ENCODE data around the gene CAST. TPM values are rescaled to one million over a fixed set of nuclear protein-coding genes. Genes with fewer than 3 reads are reported as not detected.
A peak's percentile ranks its signal among the peaks of the same experiment; 100 is the strongest.

Gene CAST
- total RNA-seq, 2 donors from 2014 or later, result 315 to 490 TPM

DNA sequence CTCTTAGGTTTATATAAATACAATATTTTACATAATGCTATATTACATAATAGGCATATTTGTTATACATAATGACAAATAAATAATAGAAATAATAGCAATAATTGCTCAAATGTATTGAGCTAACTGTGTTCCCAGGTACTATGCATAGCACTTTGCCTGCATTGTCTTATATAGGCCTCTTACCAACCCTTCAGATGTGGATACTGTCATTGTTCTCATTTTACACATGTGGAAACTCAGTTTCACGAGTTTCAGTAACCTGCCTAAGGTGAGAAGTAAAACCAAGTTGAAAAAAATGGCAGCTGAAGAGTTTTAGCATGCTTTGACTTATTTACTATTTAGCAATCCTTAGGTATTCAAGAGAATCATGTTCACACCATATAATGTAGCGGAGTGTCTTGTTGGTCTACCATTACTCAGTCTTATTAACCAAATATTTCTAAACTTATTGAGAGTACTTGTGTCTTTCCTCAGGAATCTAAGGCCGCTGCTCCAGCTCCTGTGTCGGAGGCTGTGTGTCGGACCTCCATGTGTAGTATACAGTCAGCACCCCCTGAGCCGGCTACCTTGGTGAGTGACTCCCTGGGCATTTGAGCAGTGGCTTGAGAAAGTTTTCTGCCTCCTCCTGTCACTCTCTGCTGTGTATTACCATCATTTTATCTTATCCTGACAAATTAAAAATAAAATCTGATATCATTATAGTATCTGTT is 88.1 kb downstream of the CAST start:
- peaks cover 36% of the 10 kb centered on the region for H3K36me3 ChIP-seq
- no peak for DNase-seq
- no peak overlapping the region for H3K4me3 ChIP-seq
- intact Hi-C loops (cut with DNase I), result loop anchor here (5.0 to 10.0 kb wide), 3 partner anchors 135 to 412 kb away; no protein-coding TSS in a partner anchor
- H3K27ac ChIP-seq, result no peak overlapping the region
- H3K9me3 ChIP-seq, result no peaks in the 10 kb centered on the region
- H3K9ac ChIP-seq (ENCODE audit: low read depth in 2 of 2, low read length in 2 of 2), result no peak overlapping the region
- TF ChIP-seq, protein P1, sequence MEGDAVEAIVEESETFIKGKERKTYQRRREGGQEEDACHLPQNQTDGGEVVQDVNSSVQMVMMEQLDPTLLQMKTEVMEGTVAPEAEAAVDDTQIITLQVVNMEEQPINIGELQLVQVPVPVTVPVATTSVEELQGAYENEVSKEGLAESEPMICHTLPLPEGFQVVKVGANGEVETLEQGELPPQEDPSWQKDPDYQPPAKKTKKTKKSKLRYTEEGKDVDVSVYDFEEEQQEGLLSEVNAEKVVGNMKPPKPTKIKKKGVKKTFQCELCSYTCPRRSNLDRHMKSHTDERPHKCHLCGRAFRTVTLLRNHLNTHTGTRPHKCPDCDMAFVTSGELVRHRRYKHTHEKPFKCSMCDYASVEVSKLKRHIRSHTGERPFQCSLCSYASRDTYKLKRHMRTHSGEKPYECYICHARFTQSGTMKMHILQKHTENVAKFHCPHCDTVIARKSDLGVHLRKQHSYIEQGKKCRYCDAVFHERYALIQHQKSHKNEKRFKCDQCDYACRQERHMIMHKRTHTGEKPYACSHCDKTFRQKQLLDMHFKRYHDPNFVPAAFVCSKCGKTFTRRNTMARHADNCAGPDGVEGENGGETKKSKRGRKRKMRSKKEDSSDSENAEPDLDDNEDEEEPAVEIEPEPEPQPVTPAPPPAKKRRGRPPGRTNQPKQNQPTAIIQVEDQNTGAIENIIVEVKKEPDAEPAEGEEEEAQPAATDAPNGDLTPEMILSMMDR (IDR thresholded peaks at IDR 0.05), result no peak
- no peaks in the 10 kb centered on the region for H3K27me3 ChIP-seq
- H3K4me1 ChIP-seq, result no peaks in the 10 kb centered on the region

DNA sequence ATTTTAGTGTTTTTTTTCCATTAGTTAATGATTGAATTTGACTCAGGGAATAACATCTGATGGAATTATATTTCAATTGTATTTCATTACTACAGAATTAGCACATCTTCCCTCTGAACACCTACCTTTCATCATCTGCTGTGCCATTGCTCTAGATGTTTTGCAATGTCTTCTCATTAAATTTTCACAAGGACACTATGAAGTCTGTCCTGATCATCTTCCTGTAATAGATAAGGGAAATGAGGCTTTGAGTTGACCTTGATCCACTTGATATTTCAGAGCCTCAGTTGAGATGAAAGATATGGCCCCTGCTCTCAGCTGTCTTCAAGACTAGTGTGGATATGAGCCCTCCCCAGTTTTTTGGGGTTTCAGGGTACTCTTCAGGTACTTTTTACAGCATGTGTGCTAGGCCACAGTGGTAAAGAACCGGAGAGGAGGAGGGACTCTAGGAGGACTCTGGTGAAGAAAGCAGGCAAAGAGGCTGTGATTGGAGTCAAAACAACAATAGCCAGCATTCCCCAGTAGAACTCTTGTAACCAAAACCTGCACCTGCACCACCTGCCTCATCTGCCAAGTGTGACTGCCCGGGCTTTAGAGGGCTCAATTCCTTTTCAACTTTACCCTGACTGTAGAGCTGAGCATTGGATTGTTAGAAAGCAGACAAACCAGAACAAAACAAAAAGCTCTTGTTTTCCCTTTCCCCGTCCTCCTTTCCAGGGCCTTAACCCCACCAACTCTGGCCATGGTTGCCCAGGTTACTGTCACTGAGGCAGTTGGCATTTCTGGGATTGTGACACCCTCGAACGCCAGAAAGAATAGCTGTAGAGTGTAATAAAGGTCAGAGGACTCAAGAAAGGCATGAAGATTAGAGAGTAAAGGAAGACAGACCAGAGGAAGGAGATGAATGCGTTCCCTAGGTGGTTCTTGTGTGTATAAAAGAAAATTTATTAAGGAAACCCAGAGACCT is 89.3 kb downstream of the CAST start:
- no peak for DNase-seq
- intact Hi-C loops (cut with DNase I), result loop anchor here (5.0 to 10.0 kb wide), 3 partner anchors 133 to 411 kb away; no protein-coding TSS in a partner anchor
- TF ChIP-seq, protein P1 (IDR thresholded peaks at IDR 0.05), result no peak
- H3K9ac ChIP-seq (ENCODE audit: low read depth in 2 of 2, low read length in 2 of 2), result no peak overlapping the region
- no peak overlapping the region for H3K4me3 ChIP-seq
- H3K27ac ChIP-seq, result no peak overlapping the region
- H3K9me3 ChIP-seq, result no peaks in the 10 kb centered on the region
- peaks cover 38% of the 10 kb centered on the region for H3K36me3 ChIP-seq
- H3K27me3 ChIP-seq, result no peaks in the 10 kb centered on the region
- H3K4me1 ChIP-seq, result no peaks in the 10 kb centered on the region

DNA sequence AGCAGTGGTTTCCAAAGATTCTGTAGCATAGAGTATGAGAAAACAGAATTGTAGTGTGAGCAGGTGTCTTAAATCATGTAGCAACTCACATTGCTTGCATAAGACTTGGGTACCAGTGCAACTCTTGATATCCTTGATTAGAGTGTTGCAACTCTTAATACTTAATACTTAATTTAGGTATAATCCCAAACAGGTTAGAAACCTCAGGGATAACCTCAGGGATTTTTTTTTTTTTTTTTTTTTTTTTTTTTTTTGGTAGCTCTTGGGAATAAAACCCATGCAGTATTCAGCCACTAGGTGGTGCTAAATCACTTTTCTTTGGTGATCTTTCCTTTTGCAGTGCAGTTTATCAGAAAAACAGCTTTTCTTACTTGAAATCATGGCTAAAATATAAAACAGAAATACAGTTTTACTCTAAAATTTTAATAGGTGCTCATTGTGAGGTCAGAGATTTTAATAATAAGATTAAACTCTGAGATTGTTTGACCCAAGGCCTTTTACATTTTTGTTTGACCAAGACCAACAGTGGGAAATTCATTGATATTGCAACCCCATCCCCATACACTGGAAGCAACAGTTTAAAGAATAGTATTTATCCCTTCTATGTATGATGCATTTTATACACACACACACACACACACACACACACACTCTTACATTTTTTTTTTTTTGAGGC is 90.3 kb downstream of the CAST start:
- Histone ChIP-seq H3K9me3 (no peaks in the 10 kb centered on the region), H3K4me1 (no peaks in the 10 kb centered on the region), H3K4me3 (no peak overlapping the region), H3K9ac (ENCODE audit: low read depth in 2 of 2, low read length in 2 of 2) (no peak overlapping the region), H3K36me3 (peaks cover 46% of the 10 kb centered on the region), H3K27ac (no peak overlapping the region), H3K27me3 (no peaks in the 10 kb centered on the region)
- peak; percentile 64 for DNase-seq
- intact Hi-C loops (cut with DNase I), result loop anchor here (5.0 to 10.0 kb wide), 3 partner anchors 132 to 410 kb away; no protein-coding TSS in a partner anchor
- TF ChIP-seq, protein P1 (IDR thresholded peaks at IDR 0.05), result peak; percentile 76

DNA sequence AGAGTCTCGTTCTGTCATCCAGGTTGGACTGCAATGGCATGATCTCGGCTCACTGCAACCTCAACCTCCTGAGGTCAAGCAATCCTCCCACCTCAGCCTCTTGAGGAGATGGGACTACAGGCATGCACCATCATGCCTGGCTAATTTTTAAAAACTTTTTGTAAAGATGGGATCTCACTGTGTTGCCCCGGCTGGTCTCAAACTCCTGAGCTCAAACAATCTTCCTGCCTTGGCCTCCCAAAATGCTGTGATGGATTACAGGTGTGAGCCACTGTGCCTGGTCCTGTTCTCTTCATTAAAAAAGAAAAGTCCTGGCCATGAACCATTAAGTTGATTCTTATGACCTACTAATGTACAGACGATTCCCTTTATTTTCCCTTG is 90.8 kb downstream of the CAST start:
- no peak for DNase-seq
- TF ChIP-seq, protein P1 (IDR thresholded peaks at IDR 0.05), result no peak
- Histone ChIP-seq H3K9me3 (no peaks in the 10 kb centered on the region), H3K4me1 (no peaks in the 10 kb centered on the region), H3K4me3 (no peak overlapping the region), H3K27me3 (no peaks in the 10 kb centered on the region), H3K36me3 (peaks cover 49% of the 10 kb centered on the region), H3K27ac (no peak overlapping the region), H3K9ac (ENCODE audit: low read depth in 2 of 2, low read length in 2 of 2) (no peak overlapping the region)
- intact Hi-C loops (cut with DNase I), result loop anchor here (5.0 to 10.0 kb wide), 3 partner anchors 132 to 409 kb away; no protein-coding TSS in a partner anchor

DNA sequence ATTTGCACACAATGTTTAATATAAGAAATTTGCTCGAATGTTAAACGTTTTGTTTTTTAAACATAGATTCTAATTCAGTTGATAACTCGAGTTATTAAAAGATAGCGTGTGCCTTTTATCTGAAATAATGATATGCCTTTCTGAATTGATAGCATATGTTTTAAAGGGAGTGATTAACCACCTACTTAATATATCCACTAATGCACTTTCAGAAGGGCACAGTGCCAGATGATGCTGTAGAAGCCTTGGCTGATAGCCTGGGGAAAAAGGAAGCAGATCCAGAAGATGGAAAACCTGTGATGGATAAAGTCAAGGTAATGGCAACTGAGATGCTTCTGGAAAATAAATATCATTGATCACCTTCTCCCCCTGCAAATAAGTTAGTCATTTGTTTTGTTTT is 91.7 kb downstream of the CAST start:
- TF ChIP-seq, protein P1 (IDR thresholded peaks at IDR 0.05), result no peak
- Histone ChIP-seq H3K27me3 (no peaks in the 10 kb centered on the region), H3K36me3 (peaks cover 43% of the 10 kb centered on the region), H3K27ac (no peak overlapping the region), H3K4me1 (no peaks in the 10 kb centered on the region), H3K4me3 (no peak overlapping the region), H3K9me3 (no peaks in the 10 kb centered on the region), H3K9ac (ENCODE audit: low read depth in 2 of 2, low read length in 2 of 2) (no peak overlapping the region)
- intact Hi-C loops (cut with DNase I), result loop anchor here (5.0 to 10.0 kb wide), 3 partner anchors 131 to 408 kb away; no protein-coding TSS in a partner anchor
- no peak for DNase-seq

All from colonic mucosa (tissue), 4 donors.